ENCODE data around the gene SEPTIN5. TPM values are rescaled to one million over a fixed set of nuclear protein-coding genes. Genes with fewer than 3 reads are reported as not detected.

SEPTIN5 gene
- total RNA-seq, 3 donors from 2014 or later (not counting 1 experiment from before 2014, with no cell fraction given): 0.52 to 4.5 (median 1.9) TPM

- H3K4me3 Mint-ChIP-seq: peak within 1 kb of the TSS; percentile 88
- Histone ChIP-seq H3K9me3 (ENCODE audit: control insufficient read depth, insufficient read depth, low read length) (no peaks in the 10 kb centered on the region), H3K27ac (ENCODE audit: low read length) (no peak within 1 kb of the TSS), H3K4me3 (ENCODE audit: low read length) (no peak within 1 kb of the TSS), H3K27me3 (ENCODE audit: control insufficient read depth, insufficient read depth, low read length) (peaks cover 32% of the 10 kb centered on the region), H3K4me1 (ENCODE audit: control insufficient read depth, insufficient read depth, low read length) (peaks cover 29% of the 10 kb centered on the region), H3K36me3 (ENCODE audit: control insufficient read depth, insufficient read depth, low read length) (no peaks in the 10 kb centered on the region)
- no peaks in the 10 kb centered on the region for H3K9me3 Mint-ChIP-seq
- no peak within 1 kb of the TSS for H3K27ac Mint-ChIP-seq
- peaks cover 12 to 25% of the 10 kb centered on the region in 2 donors for H3K4me1 Mint-ChIP-seq
- no peak for TF ChIP-seq CTCF (IDR thresholded peaks at IDR 0.05)
- DNase-seq (no peak), ATAC-seq (no peak)
- intact Hi-C loops (cut with micrococcal nuclease): no loop called here
- 4% methylated on average over 58 of the region's 79 CpGs for WGBS (ENCODE audit: insufficient coverage)
- H3K27me3 Mint-ChIP-seq (ENCODE audit: low read depth in 2 of 2): peaks cover 45 to 53% of the 10 kb centered on the region in 2 donors
- no peaks in the 10 kb centered on the region for H3K36me3 Mint-ChIP-seq
Observed at GRCh38 chr22:19760058-19760950, 46.0 kb downstream of the SEPTIN5 start, which contains the start of gene TBX1. TSS of gene TBX1 (plus strand) at chr22:19760778. CDS start at chr22:19760844, 66 bp downstream.

- DNase-seq (peak in 1 of 2 donors; percentile 15), ATAC-seq (no peak)
- H3K27ac ChIP-seq (ENCODE audit: low read length): no peak overlapping the region
- H3K9me3 ChIP-seq (ENCODE audit: control insufficient read depth, insufficient read depth, low read length): no peaks in the 10 kb centered on the region
- intact Hi-C loops (cut with micrococcal nuclease): no loop called here
- H3K36me3 ChIP-seq (ENCODE audit: control insufficient read depth, insufficient read depth, low read length): no peaks in the 10 kb centered on the region
- TF ChIP-seq CTCF (IDR thresholded peaks at IDR 0.05): no peak
- no peak overlapping the region for H3K27ac Mint-ChIP-seq
- peaks cover 12 to 25% of the 10 kb centered on the region in 2 donors for H3K4me1 Mint-ChIP-seq
- H3K4me3 Mint-ChIP-seq: peak overlapping the region; percentile 78
- peaks cover 30% of the 10 kb centered on the region for H3K27me3 ChIP-seq (ENCODE audit: control insufficient read depth, insufficient read depth, low read length)
- H3K27me3 Mint-ChIP-seq (ENCODE audit: low read depth in 2 of 2): peaks cover 45 to 48% of the 10 kb centered on the region in 2 donors
- H3K4me1 ChIP-seq (ENCODE audit: control insufficient read depth, insufficient read depth, low read length): peaks cover 27% of the 10 kb centered on the region
- no peaks in the 10 kb centered on the region for H3K36me3 Mint-ChIP-seq
- no peak overlapping the region for H3K4me3 ChIP-seq (ENCODE audit: low read length)
- H3K9me3 Mint-ChIP-seq: no peaks in the 10 kb centered on the region
- 8% methylated on average over 117 of the region's 117 CpGs for WGBS (ENCODE audit: insufficient coverage)
Observed at GRCh38 chr22:19760951-19761724, 46.8 kb downstream of the SEPTIN5 start.

GRCh38 chr22:19761725-19762567 lies 47.6 kb downstream of the SEPTIN5 start:
- ATAC-seq: no peak
- no peak overlapping the region for H3K4me3 ChIP-seq (ENCODE audit: low read length)
- H3K4me1 ChIP-seq (ENCODE audit: control insufficient read depth, insufficient read depth, low read length): peaks cover 23% of the 10 kb centered on the region
- no peaks in the 10 kb centered on the region for H3K36me3 ChIP-seq (ENCODE audit: control insufficient read depth, insufficient read depth, low read length)
- H3K27ac Mint-ChIP-seq: no peak overlapping the region
- peaks cover 45 to 46% of the 10 kb centered on the region in 2 donors for H3K27me3 Mint-ChIP-seq (ENCODE audit: low read depth in 2 of 2)
- no peaks in the 10 kb centered on the region for H3K9me3 ChIP-seq (ENCODE audit: control insufficient read depth, insufficient read depth, low read length)
- intact Hi-C loops (cut with micrococcal nuclease): no loop called here
- TF ChIP-seq CTCF (IDR thresholded peaks at IDR 0.05): no peak
- DNase-seq: no peak
- H3K27me3 ChIP-seq (ENCODE audit: control insufficient read depth, insufficient read depth, low read length): peaks cover 27% of the 10 kb centered on the region
- 78% methylated on average over 33 of the region's 33 CpGs for WGBS (ENCODE audit: insufficient coverage)
- H3K4me1 Mint-ChIP-seq: peaks cover 13 to 28% of the 10 kb centered on the region in 2 donors
- no peak overlapping the region for H3K27ac ChIP-seq (ENCODE audit: low read length)
- peak overlapping the region; percentile 78 for H3K4me3 Mint-ChIP-seq
- H3K9me3 Mint-ChIP-seq: no peaks in the 10 kb centered on the region
- H3K36me3 Mint-ChIP-seq: no peaks in the 10 kb centered on the region

Data from natural killer cell (primary cell).